Fibroblast of lung (primary cell): Measurements from ENCODE around the gene KLHL14. TPM values are rescaled to one million over a fixed set of nuclear protein-coding genes. Genes with fewer than 3 reads are reported as not detected.

ENCODE experiments used
- DNase-seq, 2 donors: peaks; one replicate each; pipeline versions ENCODE4 v3.0.0 to v3.0.0-alpha.2; 2010; ENCODE audit warnings: low read depth in 2 of 2
- H2AFZ ChIP-seq: 2 replicates; pipeline ENCODE4 v1.5.1; 2012; ENCODE audit warnings: low read length, control low read depth, inconsistent platforms
- H3K27ac ChIP-seq: 2 replicates; pipeline ENCODE4 v1.5.1; 2011; ENCODE audit warnings: low read length, control low read depth; ENCODE audit not compliant: insufficient read depth
- H3K27me3 ChIP-seq: 2 replicates; pipeline ENCODE4 v1.5.1; 2011; ENCODE audit warnings: mild to moderate bottlenecking, low read length; ENCODE audit not compliant: control insufficient read depth, insufficient read depth
- H3K36me3 ChIP-seq: 2 replicates; pipeline ENCODE4 v1.5.1; 2011; ENCODE audit warnings: low read length; ENCODE audit not compliant: control insufficient read depth, insufficient read depth
- H3K4me1 ChIP-seq: 2 replicates; pipeline ENCODE4 v1.5.1; 2011; ENCODE audit warnings: low read length; ENCODE audit not compliant: control insufficient read depth, insufficient read depth; ENCODE audit errors: extremely low read depth
- H3K4me2 ChIP-seq: 2 replicates; pipeline ENCODE4 v1.5.1; 2011; ENCODE audit warnings: low read length, control low read depth; ENCODE audit not compliant: insufficient read depth; ENCODE audit errors: extremely low read depth
- H3K4me3 ChIP-seq, 4 experiments: fragments of 200-600 bp in 1 of 4; sonication (generic) in 1 of 4; replicated peaks in 1 of 4; 2 replicates each; pipeline ENCODE4 v1.5.1; 2011 to 2016; ENCODE audit warnings: low read length in 4 of 4, low read depth in 3 of 4, mild to moderate bottlenecking in 3 of 4, control low read depth in 2 of 4, inconsistent platforms in 1 of 4, mixed read lengths in 1 of 4; ENCODE audit not compliant: insufficient read depth in 1 of 4; ENCODE audit errors: control extremely low read depth in 1 of 4
- H3K79me2 ChIP-seq: 2 replicates; pipeline ENCODE4 v1.5.1; 2012; ENCODE audit warnings: mild to moderate bottlenecking, low read length, inconsistent platforms; ENCODE audit not compliant: control insufficient read depth, insufficient read depth
- H3K9ac ChIP-seq: 2 replicates; pipeline ENCODE4 v1.5.1; 2011; ENCODE audit warnings: mild to moderate bottlenecking, low read length, control low read depth; ENCODE audit not compliant: insufficient read depth
- H3K9me3 ChIP-seq: 2 replicates; pipeline ENCODE4 v1.5.1; 2012; ENCODE audit warnings: low read depth, low read length; ENCODE audit not compliant: control insufficient read depth, insufficient read depth
- H4K20me1 ChIP-seq: 2 replicates; pipeline ENCODE4 v1.5.1; 2011; ENCODE audit warnings: low read length; ENCODE audit not compliant: control insufficient read depth, insufficient read depth; ENCODE audit errors: extremely low read depth
- CTCF ChIP-seq, 2 donors: IDR thresholded peaks in 1 of 2; conservative IDR thresholded peaks in 1 of 2; 1 replicate in 1 of 2; 2 replicates in 1 of 2; pipeline ENCODE4 v1.5.1; 2011 to 2012; ENCODE audit warnings: low read length in 2 of 2, control low read depth in 1 of 2, inconsistent platforms in 1 of 2, low read depth in 1 of 2, mild to moderate bottlenecking in 1 of 2
- EZH2 ChIP-seq: IDR thresholded peaks from 2 replicates; pipeline ENCODE4 v1.5.1; 2012; ENCODE audit warnings: low read length, control low read depth, mild to moderate bottlenecking; ENCODE audit errors: missing control alignments
- polyA plus RNA-seq, 2 donors: library from polyadenylated mRNA; depleted of rRNA in 1 of 2; stranded (reverse) in 1 of 2; unstranded in 1 of 2; fragments of >200 nt; gene quantifications; 2 replicates each; pipeline ENCODE4 v1.2.1, GENCODE V29; 2011 to 2012; ENCODE audit warnings: missing spikeins in 1 of 2
- total RNA-seq: library from RNA; depleted of rRNA; stranded (reverse); fragments of >200 nt; gene quantifications from 2 replicates; pipeline ENCODE4 v1.2.1, GENCODE V29; 2014

Gene KLHL14
- total and polyA plus RNA-seq, 2 donors (not counting 1 experiment from before 2014, with no cell fraction given), result not detected

DNA sequence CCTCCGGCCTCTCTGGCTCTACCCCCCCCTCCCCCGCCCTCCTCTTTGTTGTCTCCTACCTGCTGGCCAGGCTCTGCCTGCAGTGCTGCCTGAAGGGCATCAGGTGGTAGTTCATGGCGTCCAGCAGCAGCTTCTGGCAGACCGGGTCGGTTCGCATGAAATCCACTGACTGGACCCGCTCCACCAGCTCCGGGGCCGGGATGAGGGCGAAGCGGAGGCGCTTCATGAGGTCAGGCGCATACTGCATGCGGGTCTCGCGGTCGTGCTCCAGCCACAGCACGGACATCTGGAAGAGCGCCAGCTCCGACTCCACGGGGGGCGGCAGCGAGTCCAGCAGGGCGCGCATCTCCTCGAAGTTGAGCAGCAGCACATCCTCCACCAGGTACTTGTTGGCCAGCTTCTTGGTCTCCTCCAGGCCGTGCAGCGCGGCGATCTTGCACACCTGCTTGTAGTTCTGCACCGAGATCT is 3.2 kb downstream of the KLHL14 start:
- no peak for DNase-seq
- H2AFZ ChIP-seq, result no peak overlapping the region
- no peaks in the 10 kb centered on the region for H3K9me3 ChIP-seq
- no peaks in the 10 kb centered on the region for H4K20me1 ChIP-seq
- H3K4me2 ChIP-seq, result no peak overlapping the region
- peaks cover 14% of the 10 kb centered on the region for H3K27me3 ChIP-seq
- no peaks in the 10 kb centered on the region for H3K4me1 ChIP-seq
- H3K36me3 ChIP-seq, result no peaks in the 10 kb centered on the region
- H3K4me3 ChIP-seq, result no peak overlapping the region
- no peak overlapping the region for H3K9ac ChIP-seq
- no peak overlapping the region for H3K27ac ChIP-seq
- H3K79me2 ChIP-seq, result no peaks in the 10 kb centered on the region
- TF ChIP-seq CTCF (conservative IDR thresholded peaks at IDR 0.05 in 1 of 2, IDR thresholded peaks at IDR 0.05 in 1 of 2; ENCODE audit: low read depth in 1 of 2, low read length in 2 of 2) (no peak), EZH2 (no peak)

- Histone ChIP-seq H3K79me2 (no peaks in the 10 kb centered on the region), H2AFZ (no peak overlapping the region), H3K4me1 (no peaks in the 10 kb centered on the region), H3K27me3 (peaks cover 14% of the 10 kb centered on the region), H3K9me3 (no peaks in the 10 kb centered on the region), H3K9ac (no peak overlapping the region), H3K4me3 (no peak overlapping the region), H3K27ac (no peak overlapping the region), H3K36me3 (no peaks in the 10 kb centered on the region), H3K4me2 (no peak overlapping the region), H4K20me1 (no peaks in the 10 kb centered on the region)
- TF ChIP-seq EZH2, result no peak
- no peak for TF ChIP-seq CTCF (conservative IDR thresholded peaks at IDR 0.05 in 1 of 2, IDR thresholded peaks at IDR 0.05 in 1 of 2; ENCODE audit: low read depth in 1 of 2, low read length in 2 of 2)
- DNase-seq, result no peak
Measured at GRCh38 chr18:32769071-32769585, 3.7 kb downstream of the KLHL14 start.

DNA sequence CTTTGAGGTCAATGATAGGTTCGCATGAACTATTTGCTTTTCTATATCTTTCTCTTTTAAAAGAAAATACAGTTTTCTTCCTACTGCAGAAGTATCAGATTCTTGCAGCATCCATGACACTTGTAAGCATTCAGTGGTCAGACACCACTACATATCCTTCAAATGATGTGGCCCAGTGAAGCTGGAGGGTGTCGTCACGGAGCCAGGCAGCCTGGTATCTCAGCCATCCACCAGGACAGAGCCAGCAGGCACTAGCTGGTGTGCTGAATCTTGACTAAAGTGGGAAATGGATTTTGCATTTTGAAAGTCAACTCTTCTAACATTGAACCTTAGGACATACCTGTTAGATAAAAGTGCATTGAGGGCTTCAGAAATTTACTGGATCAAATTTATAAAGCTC is 5.4 kb downstream of the KLHL14 start:
- no peak overlapping the region for H3K4me2 ChIP-seq
- no peak overlapping the region for H3K27ac ChIP-seq
- H3K79me2 ChIP-seq, result no peaks in the 10 kb centered on the region
- H3K36me3 ChIP-seq, result no peaks in the 10 kb centered on the region
- H3K9me3 ChIP-seq, result no peaks in the 10 kb centered on the region
- H3K4me3 ChIP-seq, result no peak overlapping the region
- H2AFZ ChIP-seq, result no peak overlapping the region
- TF ChIP-seq EZH2, result no peak
- TF ChIP-seq CTCF (conservative IDR thresholded peaks at IDR 0.05 in 1 of 2, IDR thresholded peaks at IDR 0.05 in 1 of 2; ENCODE audit: low read depth in 1 of 2, low read length in 2 of 2), result no peak
- no peaks in the 10 kb centered on the region for H3K4me1 ChIP-seq
- no peaks in the 10 kb centered on the region for H4K20me1 ChIP-seq
- no peak for DNase-seq
- H3K9ac ChIP-seq, result no peak overlapping the region
- H3K27me3 ChIP-seq, result peaks cover 14% of the 10 kb centered on the region
